Subcutaneous adipose tissue (tissue), 4 donors: Measurements from ENCODE around the gene AFF3. TPM values are rescaled to one million over a fixed set of nuclear protein-coding genes. Genes with fewer than 3 reads are reported as not detected.

Experiments
- total RNA-seq, 4 donors: library from RNA; depleted of rRNA; stranded (reverse); fragments of >200 nt; gene quantifications; one replicate each; pipeline ENCODE4 v1.1.0, GENCODE V29; 2016
- TF ChIP-seq, protein P1 (sequence below): fragments of 450-650 bp; IDR thresholded peaks from one replicate; pipeline ENCODE4 v1.5.1; 2016; ENCODE audit warnings: low read depth, mild to moderate bottlenecking, control low read depth, antibody characterized with exemption, moderate library complexity

Gene AFF3
- total RNA-seq, 4 donors from 2014 or later = 2.5 to 6.2 (median 5.6) TPM

DNA sequence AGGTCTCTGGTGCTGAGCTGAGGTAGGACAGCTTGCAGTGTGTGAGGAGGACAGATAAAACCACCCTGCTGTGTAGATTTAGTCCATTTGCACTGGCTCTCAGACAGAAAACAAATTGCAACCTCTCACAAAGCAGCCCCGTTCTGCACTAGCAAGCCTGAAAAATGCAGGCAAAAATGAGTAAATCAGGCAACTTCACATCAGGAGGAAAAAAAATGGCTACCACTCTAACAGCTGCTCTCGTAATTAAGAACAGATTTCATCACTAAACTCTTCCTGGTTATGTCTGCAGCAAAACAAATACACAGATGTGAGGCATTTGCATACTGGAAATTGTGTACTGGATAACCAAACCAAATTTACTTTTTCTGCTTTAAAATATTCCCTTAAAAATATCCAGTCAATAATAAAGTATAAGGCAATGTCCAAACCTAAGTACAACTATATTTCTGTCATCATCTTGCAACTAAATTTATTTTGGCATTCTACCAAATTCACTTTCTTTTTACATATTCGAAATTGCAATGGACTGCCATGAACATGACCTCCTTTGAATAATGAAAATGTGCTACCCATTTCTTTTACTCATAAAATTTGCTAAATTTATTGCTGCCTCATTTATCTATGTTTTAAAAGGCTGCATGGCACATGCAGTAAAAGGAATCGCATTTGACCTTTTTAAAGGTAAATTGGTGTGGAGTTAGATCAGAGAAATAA lies 157.4 kb downstream of the AFF3 start:
- TF ChIP-seq, protein P1, sequence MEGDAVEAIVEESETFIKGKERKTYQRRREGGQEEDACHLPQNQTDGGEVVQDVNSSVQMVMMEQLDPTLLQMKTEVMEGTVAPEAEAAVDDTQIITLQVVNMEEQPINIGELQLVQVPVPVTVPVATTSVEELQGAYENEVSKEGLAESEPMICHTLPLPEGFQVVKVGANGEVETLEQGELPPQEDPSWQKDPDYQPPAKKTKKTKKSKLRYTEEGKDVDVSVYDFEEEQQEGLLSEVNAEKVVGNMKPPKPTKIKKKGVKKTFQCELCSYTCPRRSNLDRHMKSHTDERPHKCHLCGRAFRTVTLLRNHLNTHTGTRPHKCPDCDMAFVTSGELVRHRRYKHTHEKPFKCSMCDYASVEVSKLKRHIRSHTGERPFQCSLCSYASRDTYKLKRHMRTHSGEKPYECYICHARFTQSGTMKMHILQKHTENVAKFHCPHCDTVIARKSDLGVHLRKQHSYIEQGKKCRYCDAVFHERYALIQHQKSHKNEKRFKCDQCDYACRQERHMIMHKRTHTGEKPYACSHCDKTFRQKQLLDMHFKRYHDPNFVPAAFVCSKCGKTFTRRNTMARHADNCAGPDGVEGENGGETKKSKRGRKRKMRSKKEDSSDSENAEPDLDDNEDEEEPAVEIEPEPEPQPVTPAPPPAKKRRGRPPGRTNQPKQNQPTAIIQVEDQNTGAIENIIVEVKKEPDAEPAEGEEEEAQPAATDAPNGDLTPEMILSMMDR = no peak

DNA sequence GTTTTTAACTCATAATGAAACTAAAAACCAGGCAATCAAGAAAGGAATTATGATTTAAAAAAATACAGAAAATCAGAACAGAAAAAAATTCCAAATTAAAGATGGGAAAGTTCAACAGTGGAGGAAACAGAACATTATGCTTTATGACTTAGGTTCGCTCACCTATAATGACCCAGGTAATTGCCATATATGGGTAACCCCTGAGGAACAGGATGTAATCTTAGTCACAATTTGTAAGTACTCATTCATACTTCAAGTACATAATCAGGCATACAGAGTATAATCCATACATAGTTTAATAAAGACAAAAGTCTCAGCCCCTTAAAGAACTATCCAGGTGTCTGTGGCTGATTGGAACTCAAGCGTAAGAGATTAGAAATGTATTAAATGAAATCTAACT lies 159.6 kb downstream of the AFF3 start:
- TF ChIP-seq, protein P1 = no peak

DNA sequence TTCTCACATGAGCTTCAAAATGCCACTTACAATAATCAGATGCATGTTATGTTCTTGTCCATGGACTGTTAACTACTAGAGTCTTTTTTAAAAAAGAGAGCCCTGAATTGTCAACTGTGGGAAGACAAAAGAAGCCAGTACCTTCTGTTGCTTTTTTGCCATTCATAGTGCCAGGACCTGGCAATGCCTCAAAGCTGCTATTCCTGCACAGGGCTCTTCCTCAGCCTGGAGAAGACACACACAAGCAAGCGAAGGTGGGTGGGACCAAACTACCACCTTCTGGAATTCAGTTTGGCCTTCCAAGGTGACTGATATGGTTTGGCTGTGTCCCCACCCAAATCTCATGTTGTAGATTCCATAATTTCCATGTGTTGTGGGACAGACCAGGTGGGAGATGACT lies 160.6 kb downstream of the AFF3 start:
- TF ChIP-seq, protein P1 = no peak

DNA sequence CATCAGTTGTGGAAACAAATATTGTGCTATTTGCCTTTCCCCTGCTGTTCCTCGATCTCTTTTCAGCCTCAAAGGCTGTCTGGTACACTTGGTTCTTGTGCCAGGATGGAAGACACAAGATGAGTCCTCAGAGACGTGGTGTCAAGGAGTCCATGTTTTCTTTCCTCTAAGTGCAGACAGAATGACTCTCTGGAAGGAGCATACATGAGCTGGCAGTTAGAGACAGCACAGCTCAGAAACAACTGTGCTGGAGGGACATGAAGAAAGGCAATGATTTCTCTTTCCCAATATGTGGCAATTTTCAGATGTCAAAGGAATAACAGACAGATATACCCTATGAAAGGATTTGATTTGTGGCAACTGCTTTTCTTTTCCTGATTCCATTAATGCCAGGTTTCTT lies 162.2 kb downstream of the AFF3 start:
- TF ChIP-seq, protein P1 = no peak

DNA sequence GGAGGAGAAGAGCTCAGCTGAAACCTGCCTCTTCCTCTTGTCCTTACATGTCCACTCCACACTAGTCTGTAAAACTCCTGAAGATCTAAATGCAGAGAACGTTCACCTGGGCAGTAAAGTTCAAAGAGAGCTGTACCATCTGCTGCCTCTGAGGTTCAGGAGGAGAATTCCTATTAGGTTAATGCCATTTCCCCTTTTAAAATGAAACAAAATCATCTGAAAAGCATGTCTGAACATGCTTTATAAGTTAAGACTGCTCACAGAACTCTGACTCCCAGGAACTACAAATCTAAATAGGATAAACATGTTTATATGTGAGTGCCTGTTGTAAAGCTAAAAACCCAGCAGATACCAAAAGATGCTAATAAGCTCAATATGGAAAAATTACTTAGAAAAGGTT lies 164.4 kb downstream of the AFF3 start:
- TF ChIP-seq, protein P1 = no peak

DNA sequence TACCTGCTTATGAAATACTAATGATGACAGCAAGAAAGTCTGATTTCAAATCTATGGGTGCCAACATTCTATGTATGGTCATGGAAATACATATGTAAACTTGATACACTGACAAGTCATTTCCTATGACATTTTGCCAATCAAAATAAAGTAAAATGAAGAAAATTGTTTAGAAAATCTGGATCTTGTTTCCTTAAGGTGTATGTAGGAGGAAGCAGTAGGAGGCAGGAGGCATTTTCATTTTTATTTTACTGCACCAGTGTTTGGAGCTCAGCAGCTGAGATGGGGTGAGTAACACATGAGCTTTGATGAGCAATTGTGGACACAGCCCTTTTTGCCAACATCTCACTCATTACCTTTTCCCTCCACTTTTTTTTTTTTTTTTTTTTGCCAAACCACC lies 167.0 kb downstream of the AFF3 start:
- TF ChIP-seq, protein P1 = no peak

DNA sequence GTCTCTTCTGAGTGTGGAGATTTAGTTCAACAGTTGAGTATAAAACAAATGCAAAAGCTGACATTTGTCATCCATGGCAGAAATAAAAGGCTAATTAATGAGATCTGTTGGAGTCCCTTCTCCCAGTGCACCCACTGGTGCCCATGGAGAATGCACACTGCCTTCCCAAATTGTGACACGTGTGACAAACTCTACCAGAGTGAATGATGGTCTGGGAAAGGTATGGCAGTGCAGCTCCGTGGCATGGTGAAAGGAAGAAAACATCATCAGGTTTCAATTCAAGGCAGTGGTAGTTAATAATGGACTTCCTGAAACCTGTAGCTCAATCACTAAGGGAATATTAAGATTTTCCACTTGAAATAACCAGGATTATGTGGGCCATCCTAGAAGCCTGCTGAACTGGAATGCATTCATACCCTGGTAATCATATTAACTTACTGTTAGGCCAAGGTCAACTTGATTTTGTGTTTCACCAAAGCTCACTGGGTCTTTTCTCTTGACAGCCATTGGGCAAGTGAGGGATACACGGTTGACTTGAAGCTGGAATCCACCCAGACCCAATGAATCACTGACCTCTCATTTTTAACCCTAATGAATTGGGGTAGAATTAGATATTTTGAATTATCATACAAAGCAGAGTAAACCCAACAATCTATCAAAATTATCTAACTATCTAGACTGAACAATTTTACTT lies 167.6 kb downstream of the AFF3 start:
- TF ChIP-seq, protein P1 = no peak
